Measurements from ENCODE around the gene RCBTB2.

RCBTB2 gene

GRCh38 chr13:48533961-48534600 is 1.2 kb upstream of the RCBTB2 start:
- in situ Hi-C loops (cut with HindIII; ENCODE audit: low sequenced_read_pairs) = no loop called here

GRCh38 chr13:48532256-48532505 is 699 bp downstream of the RCBTB2 start:
- in situ Hi-C loops (cut with HindIII; ENCODE audit: low sequenced_read_pairs) = no loop called here

- in situ Hi-C loops (cut with HindIII; ENCODE audit: low sequenced_read_pairs) = no loop called here
Observed at GRCh38 chr13:48531416-48532255, 1.2 kb downstream of the RCBTB2 start.

GRCh38 chr13:48530833-48531232 is 2.0 kb downstream of the RCBTB2 start:
- in situ Hi-C loops (cut with HindIII; ENCODE audit: low sequenced_read_pairs) = no loop called here

- in situ Hi-C loops (cut with HindIII; ENCODE audit: low sequenced_read_pairs) = loop anchor here (5.0 kb wide), 1 partner anchor 36 kb away; no protein-coding TSS in a partner anchor
Observed at GRCh38 chr13:48528720-48529119, 4.2 kb downstream of the RCBTB2 start.

- in situ Hi-C loops (cut with HindIII; ENCODE audit: low sequenced_read_pairs) = loop anchor here (5.0 kb wide), 1 partner anchor 36 kb away; no protein-coding TSS in a partner anchor
Observed at GRCh38 chr13:48527955-48528354, 4.9 kb downstream of the RCBTB2 start.

GRCh38 chr13:48526286-48526685 is 6.6 kb downstream of the RCBTB2 start:
- in situ Hi-C loops (cut with HindIII; ENCODE audit: low sequenced_read_pairs) = loop anchor here (5.0 kb wide), 1 partner anchor 34 kb away; no protein-coding TSS in a partner anchor

GRCh38 chr13:48518083-48518482 is 14.8 kb downstream of the RCBTB2 start:
- in situ Hi-C loops (cut with HindIII; ENCODE audit: low sequenced_read_pairs) = no loop called here

GRCh38 chr13:48515732-48516131 is 17.1 kb downstream of the RCBTB2 start:
- in situ Hi-C loops (cut with HindIII; ENCODE audit: low sequenced_read_pairs) = no loop called here

- in situ Hi-C loops (cut with HindIII; ENCODE audit: low sequenced_read_pairs) = no loop called here
Observed at GRCh38 chr13:48514793-48515192, 18.1 kb downstream of the RCBTB2 start.

GRCh38 chr13:48511621-48512230 is 21.2 kb downstream of the RCBTB2 start:
- in situ Hi-C loops (cut with HindIII; ENCODE audit: low sequenced_read_pairs) = no loop called here

GRCh38 chr13:48510698-48511097 is 22.2 kb downstream of the RCBTB2 start:
- in situ Hi-C loops (cut with HindIII; ENCODE audit: low sequenced_read_pairs) = no loop called here

- in situ Hi-C loops (cut with HindIII; ENCODE audit: low sequenced_read_pairs) = no loop called here
Observed at GRCh38 chr13:48508011-48508410, 24.9 kb downstream of the RCBTB2 start.

- in situ Hi-C loops (cut with HindIII; ENCODE audit: low sequenced_read_pairs) = no loop called here
Observed at GRCh38 chr13:48507021-48507420, 25.9 kb downstream of the RCBTB2 start.

GRCh38 chr13:48506092-48506701 is 26.7 kb downstream of the RCBTB2 start:
- in situ Hi-C loops (cut with HindIII; ENCODE audit: low sequenced_read_pairs) = no loop called here

- in situ Hi-C loops (cut with HindIII; ENCODE audit: low sequenced_read_pairs) = no loop called here
Observed at GRCh38 chr13:48505597-48506091, 27.2 kb downstream of the RCBTB2 start.

GRCh38 chr13:48505012-48505411 is 27.9 kb downstream of the RCBTB2 start:
- in situ Hi-C loops (cut with HindIII; ENCODE audit: low sequenced_read_pairs) = no loop called here

- in situ Hi-C loops (cut with HindIII; ENCODE audit: low sequenced_read_pairs) = no loop called here
Observed at GRCh38 chr13:48504606-48505005, 28.3 kb downstream of the RCBTB2 start.

- in situ Hi-C loops (cut with HindIII; ENCODE audit: low sequenced_read_pairs) = no loop called here
Observed at GRCh38 chr13:48502601-48503319, 30.1 kb downstream of the RCBTB2 start.

GRCh38 chr13:48501705-48502104 is 31.2 kb downstream of the RCBTB2 start:
- in situ Hi-C loops (cut with HindIII; ENCODE audit: low sequenced_read_pairs) = no loop called here

Measured in endothelial cell of hepatic sinusoid (primary cell).